CD4-positive, alpha-beta T cell treated with Interleukin-6 at 100 ng/mL for 8 hours (primary cell): Measurements from ENCODE around the gene GOLGA6D.
"Not testable (repeated sequence)": the region's sequence is repeated elsewhere in the genome, so short reads cannot be mapped to it uniquely, and the experiment has no call there.

ENCODE experiments used
- DNase-seq: peaks from one replicate; pipeline ENCODE4 v3.0.0-alpha.2; 2020; ENCODE audit warnings: mixed read lengths, low spot score

The GOLGA6D gene

DNA sequence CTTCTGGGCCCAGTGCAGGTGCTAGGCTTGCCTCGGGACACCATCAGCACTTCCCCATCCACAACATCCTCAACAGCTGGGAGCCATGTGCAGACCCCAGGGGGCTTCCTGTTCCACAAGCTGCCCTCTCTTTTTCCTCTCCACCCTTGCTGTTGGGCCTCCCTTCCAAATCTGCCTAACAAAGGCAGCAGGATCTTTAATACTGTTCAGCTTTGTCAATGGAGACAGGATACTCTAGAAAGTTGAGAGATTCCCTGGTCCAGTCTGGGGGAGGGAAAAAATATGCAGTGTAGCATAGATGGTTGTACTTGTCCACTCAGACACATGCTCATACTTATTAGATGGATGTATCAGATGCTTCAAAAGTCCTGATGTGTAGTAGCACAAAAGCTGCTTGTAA lies 4.1 kb upstream of the GOLGA6D start:
- DNase-seq: not testable (repeated sequence)

DNA sequence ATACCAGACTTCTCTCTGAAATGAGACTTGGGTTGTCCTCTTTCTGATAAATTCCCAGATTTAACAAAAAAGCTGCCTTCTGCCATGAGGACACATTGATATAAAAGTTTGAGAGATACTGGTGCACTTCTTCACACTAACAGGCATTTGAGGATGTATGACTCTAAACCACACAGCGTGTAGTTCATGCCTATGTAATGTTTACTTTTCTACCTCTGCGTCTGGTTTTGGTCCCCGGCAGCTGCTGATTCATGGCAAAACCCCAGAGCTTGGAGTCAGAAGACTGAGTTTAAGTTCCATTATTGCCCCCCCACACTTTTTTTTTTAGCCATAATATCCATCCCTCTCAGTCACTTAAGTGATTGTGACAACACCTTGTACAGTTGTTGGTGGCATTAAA lies 1.5 kb downstream of the GOLGA6D start:
- DNase-seq: not testable (repeated sequence)

DNA sequence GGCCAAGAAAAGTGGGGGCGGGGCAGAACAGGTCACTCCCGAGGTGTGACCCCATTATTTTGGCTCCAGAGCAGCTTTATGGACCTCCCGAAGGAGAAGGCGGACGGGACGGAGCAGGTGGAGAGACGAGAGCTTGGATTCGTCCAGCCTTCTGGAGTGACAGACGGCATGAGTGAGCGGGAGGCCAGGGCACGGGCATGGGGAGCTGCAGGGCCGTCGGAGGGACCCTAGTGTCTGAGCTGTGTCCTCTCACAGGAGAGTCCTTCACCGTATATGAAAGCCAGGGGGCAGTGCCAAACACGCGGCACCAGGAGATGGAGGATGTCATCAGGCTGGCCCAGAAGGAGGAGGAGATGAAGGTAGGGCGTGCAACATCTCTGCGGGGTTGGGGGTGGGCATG lies 11.0 kb downstream of the GOLGA6D start:
- not testable (repeated sequence) for DNase-seq

DNA sequence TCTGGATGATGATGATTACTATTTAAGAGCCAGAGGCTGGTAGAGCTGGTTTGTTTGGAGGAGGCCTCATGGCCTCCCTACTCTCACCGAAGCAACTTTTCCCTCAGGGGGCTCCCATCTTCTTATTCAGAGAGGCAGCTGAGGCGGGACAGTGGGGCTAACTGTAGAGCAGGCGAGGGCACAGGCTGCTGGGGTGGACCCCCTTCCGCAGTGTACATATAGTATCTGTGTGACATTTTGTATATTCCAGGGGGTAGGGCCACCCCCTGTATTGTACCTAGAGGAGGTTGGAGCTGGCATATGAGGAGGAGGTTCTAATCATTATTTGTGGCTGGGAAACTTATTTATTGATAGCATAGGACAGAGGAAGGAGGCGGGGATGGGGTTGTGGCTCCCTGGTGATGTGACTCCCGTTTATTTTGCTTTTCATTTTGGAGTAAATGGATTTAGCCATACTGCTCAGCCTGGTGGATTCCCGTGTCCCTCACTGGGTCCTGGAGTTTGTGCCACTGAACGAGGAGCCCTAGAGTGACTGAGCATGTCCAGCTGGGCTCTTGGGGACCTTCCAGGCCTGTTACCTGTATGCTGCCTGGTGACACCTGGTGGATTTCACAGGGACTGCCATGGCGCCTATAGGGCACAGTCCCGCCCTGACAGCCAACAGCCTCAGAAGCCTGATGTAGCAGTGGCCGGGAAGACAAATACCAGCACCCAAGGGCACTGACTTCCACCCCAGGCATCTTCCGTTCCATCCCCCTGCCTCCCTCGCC lies 16.1 kb downstream of the GOLGA6D start:
- DNase-seq: not testable (repeated sequence)

DNA sequence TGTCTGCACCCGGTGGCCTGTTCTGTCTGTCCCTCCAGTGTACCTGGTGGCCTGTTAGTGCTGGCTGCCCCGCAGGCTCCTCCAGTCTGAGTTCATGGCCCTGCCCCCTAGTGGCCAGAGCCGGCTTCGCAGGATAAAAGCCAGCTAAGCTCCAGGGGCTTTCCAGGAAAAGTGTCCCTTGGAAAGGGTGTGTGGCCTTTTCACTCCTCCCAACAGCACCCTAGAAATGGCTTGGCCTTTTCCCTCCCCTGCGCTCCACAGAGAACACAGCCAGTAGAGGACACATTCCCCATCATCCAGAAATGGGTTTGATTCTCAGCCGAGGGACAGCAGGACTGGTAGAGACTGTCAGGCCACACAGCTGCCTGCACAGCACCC lies 16.7 kb downstream of the GOLGA6D start:
- not testable (repeated sequence) for DNase-seq

DNA sequence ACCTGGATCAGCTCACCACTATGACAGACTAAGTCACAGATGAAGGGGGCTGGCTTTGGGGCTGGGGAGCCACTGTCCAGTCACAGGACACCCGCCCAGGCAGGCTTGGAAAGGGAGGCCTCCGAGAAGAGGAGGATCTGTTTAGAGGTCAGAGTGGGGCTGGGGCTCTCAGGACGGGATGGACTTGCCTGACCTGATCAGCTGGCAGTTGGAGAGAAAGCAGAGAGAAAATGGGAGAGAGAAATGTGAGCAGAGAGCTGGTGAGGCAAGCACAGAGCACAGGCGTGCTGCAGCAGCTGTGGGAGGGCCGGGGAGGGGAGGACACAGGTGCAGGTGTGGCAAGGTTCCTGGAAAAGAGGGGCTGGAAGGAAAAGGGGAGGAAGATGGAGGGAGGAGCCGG lies 17.4 kb downstream of the GOLGA6D start:
- DNase-seq: not testable (repeated sequence)

DNA sequence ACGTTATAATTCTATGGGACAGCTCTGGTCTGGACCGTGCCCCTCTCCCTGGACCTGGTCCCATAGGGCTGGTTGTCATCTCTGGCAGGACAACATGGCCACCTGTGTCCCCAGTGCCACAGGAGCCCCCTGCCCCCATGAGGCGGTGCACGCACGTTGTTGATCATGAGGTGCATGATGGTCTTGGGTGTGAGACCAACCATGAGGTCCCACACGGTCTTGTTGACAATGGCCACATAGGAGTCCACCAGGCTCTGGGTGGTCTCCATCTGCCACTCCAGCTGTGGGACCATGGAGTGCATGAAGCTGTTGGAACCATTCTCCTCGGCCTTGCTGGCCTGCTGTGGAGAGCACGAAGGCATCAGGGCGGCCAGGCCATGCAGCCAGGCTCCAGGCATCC lies 19.7 kb downstream of the GOLGA6D start:
- no peak for DNase-seq

DNA sequence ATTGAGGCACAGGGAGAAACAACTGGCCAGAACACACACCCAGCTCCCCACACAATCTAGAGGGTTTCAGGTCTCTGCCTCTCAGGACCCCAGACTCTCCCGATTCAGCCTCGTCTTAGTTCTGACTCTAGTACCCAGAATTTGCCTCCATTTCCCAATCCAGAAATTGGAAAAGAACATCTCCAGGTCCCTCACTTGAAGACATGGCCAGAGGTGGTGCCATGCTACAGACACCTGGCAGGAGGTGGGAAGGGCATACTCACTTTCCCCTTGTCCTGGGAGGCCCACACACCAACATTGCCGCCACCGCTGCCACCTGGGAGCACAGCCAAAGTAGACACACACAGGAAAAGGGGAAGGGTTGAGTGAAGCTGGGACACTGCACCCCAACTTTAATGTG lies 20.1 kb downstream of the GOLGA6D start:
- DNase-seq: not testable (repeated sequence)

DNA sequence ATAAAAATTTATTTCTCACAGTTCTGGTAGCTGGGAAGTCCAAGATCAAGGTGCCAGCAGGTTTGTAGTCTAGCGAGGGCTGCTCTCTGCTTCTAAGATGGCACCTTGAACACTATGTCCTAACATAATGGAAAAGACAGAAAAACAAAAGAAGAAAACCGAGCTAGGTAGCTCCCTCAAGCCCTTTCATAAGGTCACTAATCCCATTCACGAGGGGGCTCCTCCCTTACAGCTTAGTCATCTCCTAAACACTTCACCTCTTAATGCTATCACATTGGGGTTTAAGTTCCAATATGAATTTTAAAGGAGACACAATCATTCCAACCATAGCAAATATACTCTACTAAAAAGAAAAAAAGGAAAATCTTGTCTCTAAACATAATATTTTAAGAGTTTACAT lies 23.6 kb downstream of the GOLGA6D start:
- DNase-seq: no peak

DNA sequence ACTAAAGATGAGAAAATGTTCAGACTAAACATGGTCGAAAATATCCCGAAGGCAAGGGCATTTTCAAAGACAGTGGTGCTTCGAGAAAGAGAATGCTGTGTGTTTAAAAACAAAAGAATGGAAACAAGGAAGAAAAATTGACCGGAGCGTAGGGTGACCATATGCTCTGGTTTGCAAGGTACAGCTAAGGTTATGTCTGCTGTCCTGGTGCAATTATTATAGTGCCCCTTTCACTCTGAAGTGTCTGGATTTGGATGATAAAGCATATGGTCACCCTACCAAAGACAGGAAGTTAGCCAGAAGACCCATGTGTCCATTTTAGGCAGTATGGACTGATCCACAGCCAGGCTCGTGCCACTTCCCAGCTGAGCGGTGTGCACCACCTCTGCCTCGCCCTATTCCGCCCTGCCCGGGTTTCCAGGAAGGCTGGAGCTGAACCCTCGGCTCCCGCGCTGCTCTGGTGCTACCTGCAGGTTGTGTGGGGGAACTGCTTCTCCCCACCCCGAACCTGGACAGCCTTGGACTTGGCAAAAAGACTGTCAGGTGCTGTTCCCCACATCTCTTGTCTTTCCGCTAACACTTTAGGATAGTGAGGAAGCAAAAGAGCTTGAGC lies 25.2 kb downstream of the GOLGA6D start:
- DNase-seq: no peak

DNA sequence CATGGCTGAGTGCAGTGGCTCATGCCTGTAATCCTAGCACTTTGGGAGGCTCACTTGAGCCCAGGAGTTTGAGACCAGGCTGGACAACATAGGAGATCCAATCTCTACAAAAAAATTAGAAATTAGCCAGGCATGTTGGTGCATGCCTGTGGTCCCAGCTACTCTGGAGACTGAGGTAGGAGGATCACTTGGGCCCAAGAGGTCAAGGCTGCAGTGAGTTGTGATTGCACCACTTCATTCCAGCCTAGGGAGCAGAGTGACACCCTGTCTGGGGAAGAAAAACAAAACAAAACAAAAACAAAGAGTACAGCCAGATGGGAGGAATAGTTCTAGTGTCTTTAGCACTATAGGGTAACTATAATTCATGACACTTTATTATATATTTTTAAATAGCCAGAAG lies 27.1 kb downstream of the GOLGA6D start:
- no peak for DNase-seq

DNA sequence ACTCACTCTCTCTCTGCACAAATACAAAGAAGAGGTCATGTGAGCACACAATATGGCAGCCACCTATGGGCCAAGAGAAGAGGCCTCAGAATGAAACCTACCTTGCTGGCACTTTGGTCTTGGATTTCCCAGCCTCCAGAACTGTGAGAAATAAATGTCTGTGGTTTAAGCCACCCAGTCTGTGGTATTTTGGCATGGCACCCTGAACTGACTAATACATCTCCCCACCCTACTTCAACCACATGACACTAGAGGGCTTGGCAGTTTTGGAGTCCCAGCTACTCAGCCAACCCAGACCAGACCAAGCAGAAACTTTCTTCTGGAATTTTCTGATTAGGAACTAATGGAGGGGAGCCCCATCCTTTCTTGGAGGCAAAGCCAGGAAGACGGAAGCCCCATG lies 29.9 kb downstream of the GOLGA6D start:
- not testable (repeated sequence) for DNase-seq

DNA sequence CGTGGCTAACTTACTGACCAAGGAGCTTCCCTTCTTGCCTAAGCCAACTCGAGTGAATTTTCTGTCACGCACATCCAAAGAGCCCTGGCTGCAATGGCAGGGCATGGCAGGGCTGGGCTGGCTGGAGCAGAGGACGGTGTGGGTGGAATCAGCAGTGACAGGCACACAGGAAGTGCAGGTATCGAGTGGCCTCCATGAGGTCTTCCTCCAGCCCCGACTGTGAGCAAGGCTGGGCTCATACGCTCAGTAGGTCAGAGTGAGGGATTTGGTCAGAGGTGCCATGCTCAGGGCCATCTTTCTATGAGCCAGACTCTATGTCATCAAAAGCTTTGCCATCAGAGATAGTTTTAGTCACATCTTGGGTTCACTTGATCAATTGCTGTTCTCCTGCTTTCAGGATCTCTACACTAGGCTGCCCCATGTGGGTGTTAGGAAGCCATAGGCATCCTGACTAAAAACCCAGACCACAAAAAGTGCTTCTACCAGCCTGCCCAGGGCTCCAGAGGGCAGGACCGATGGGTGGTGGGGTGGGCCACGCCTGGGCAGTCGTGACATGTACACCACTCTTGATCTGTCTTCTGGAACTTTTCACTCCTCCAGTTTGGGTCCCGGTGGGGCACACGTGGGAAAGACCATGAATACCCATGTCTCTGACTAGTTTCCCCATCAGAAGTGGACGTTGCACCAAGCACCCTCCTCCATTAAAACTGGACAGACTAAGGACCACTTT lies 30.6 kb downstream of the GOLGA6D start:
- no peak for DNase-seq

DNA sequence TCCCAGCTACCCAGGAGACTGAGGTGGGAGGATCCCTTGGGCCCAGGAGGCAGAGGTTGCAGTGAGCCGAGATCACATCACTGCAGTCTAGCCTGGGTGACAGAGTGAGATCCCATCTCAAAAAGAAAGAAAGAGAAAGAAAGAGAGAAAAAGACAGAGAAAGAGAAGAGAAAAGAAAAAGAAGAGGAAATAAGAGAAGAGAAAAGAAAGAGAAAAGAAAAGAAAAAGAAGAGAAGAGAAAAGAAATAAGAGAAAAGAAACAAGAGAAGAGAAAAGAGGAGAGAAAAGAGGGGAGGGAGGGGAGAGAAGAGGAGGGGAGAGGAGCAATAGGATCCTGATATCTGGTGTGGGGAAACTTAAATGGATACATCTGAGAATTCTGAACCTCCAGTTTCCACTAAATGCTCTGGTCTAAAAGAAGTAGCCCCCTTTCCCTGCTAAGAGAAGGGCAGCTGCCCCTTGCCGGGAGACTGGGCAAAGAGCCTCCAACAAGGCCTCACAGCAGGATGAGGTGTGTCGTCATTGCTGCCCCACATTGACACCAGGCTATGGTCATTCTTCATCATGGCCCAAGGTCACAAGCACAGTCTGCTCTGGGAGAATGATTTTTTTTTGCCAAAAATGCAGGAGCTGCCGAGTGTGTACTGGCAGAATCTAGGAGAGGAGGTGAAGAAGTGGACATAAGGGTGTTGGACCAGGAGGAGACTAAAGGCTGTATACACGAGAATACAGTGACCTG lies 32.1 kb downstream of the GOLGA6D start:
- DNase-seq: no peak

DNA sequence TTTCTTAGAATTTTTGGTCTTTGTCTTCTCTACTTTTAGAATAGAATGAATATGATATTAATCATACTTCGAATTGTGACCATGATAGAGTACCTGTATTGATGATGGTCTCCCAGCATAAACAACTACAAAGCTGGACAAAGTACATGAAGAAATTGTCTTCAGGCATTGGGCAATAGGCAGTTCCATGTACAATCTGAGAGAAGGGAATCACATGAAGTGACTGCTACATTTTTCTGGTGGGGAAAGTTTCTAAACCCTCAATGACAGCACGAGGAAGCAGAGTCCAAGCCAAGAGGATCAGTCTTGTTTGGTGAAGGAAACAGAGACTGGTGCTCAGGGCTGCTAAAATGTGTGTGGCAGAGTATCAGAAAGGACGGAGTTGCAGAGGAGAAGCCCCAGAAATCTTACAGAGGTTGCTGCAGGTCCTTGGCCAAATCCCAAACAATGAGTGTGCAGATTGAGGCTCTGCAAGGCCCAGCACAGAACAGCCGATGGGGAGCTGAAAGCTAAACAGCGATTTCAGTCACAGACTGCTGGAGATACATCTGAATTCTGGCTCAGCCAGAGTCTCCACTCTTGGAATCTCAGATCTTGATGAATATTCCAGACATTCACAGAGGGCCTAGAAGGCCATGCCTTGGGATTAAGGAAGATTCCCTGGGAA lies 36.7 kb downstream of the GOLGA6D start:
- not testable (repeated sequence) for DNase-seq

DNA sequence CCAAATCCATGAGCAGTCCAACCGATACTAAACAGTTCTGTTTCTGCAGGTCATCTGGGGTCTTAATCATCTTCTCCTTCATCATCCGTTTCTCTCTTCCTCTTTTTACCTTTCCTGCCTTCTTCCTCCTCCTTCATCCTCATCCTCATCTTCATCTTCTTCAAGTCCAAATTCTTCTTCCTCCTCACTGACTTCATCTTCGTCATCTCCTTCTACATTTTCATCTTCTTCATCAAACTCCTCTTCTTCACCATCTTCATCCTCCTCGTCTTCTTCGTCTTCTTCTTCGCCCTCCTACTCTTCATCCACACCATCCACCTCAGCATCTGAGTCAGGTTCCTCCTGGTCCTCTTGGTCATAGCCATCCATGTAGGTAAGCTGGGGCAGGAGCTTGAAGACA lies 39.1 kb downstream of the GOLGA6D start:
- no peak for DNase-seq

DNA sequence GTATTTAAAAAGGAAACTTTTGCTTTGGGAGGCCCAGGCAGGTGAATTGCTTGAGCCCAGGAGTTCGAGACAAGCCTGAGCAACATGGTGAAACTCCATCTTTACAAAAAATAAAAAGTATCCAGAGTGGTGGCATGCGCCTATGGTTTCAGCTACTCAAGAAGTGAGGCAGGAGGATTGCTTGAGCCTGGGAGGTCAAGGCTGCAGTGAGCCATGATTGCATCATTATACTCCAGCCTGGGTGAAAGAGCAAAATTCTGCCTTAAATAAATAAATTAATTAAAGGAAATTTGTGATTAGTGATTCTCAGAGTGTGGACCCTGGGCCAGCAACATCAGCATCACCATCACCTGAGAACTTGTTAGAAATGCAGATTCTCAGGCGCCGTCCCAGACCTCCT lies 43.3 kb downstream of the GOLGA6D start:
- no peak for DNase-seq

DNA sequence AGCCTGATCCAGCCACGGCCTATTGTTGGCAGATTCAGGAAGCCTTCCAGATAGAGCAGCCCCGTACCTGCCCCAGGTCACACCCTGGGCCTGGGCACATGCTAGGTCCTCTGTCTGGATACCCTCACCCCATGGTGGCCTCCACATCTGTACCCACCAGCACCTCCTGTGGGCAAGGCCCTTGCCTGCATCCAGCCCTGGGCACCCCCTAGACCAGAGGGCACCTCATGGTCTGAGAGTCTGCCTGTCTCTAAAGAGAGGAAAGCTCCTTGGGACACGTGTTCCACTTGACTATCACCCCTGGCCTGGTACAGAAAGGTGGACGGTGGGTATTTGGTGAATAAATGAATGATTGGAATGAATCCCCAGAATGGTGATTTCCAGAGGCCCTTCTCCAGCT lies 44.4 kb downstream of the GOLGA6D start:
- DNase-seq: no peak

DNA sequence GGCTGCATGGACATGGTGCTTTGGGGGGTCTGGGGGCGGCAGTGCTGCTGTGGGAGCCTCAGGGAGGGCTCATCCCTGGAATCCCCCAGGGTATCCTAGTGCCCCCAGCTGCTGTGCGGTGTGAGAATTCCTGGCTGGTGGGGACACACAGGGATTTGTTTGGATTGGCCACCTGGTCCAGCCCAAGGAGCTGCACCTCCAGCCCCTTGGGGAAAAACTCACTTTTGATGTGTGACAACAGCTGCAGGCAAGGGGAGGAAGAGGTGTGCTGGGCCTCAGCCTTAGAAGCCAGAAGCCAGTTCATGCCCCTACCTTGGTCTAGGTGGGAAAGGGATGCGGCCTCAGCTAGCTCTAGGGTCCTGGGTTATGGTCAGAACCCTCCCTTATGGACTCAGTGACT lies 44.9 kb downstream of the GOLGA6D start:
- no peak for DNase-seq

DNA sequence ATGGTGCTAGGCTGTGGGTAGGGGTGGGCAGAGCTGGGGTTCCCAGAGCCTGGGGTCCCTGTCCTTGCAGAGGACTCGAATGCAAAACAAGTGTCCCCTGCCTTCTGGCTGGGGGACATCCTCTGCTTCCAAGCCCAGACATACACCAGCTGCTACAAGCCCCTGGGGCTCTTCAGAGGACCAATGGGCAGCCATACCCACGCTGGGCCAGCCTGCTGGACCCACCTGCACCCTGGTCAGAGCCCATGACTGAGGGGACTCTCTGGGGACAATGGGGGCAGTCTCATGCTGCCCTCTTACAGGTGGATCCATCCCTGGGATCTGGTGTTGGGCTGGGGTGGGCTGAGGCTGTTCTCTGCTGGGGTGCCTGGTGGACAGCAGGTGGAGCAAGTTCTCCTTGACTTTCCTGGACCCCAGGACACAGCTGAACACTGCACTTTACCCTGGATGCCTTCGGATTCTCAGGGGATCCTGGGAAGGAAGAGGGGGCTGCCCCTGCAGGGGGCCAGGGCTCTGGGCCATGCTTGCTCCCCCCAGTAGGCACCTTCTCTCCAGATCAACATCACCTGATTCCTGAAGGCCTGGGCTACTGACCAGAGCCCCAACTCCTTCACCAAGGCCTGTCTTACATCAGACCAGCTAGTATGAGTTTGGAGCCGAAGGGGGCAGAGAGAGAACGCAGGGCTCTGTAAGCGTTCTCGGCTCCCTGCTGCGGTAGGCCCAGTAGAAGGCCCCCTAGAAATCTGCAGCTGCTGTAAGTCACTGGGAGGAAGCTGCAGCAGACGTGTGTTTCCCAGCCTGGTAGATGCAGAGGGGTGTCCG lies 46.1 kb downstream of the GOLGA6D start:
- DNase-seq: no peak

DNA sequence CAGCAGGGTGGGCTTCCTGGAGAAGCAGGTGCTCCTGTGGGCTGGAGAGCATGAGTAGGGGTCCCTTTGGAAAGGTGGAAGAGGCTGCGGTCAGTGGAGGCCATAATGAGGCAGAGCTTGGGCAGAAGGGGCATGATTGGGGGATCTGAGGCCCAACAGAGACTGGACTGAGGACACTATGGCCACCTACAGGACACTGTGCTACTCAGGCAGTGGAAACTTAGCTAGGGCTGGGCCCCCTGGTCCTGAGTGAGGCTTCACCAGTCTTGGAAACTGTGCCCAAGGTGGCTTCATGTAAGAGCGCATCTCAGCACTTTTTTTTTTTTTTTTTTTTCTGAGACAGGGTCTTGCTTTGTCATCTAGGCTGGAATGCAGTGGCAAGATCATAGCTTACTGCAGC lies 46.9 kb downstream of the GOLGA6D start:
- DNase-seq: no peak
